Fibroblast of skin of right quadriceps (primary cell): ENCODE data around the gene CMKLR1.

ENCODE experiments used
- DNase-seq: peaks from one replicate; pipeline ENCODE4 v3.0.0-alpha.2; 2013

Gene CMKLR1

GRCh38 chr12:108257610-108258106, 81.5 kb downstream of the CMKLR1 start:
- no peak for DNase-seq

GRCh38 chr12:108257004-108257403, 82.1 kb downstream of the CMKLR1 start:
- DNase-seq = no peak

GRCh38 chr12:108255252-108255602, 83.9 kb downstream of the CMKLR1 start:
- DNase-seq = no peak

- DNase-seq = no peak
These were observed 84.4 kb downstream of the CMKLR1 start for GRCh38 chr12:108254517-108255251.

- no peak for DNase-seq
These were observed 85.1 kb downstream of the CMKLR1 start for GRCh38 chr12:108254030-108254429.

- no peak for DNase-seq
These were observed 85.6 kb downstream of the CMKLR1 start for GRCh38 chr12:108253540-108253939.

- no peak for DNase-seq
These were observed 86.6 kb downstream of the CMKLR1 start for GRCh38 chr12:108252523-108252922.

- no peak for DNase-seq
These were observed 91.1 kb downstream of the CMKLR1 start for GRCh38 chr12:108248011-108248410.

- DNase-seq = no peak
These were observed 92.0 kb downstream of the CMKLR1 start for GRCh38 chr12:108247130-108247529.

GRCh38 chr12:108241986-108242703, 97.0 kb downstream of the CMKLR1 start:
- no peak for DNase-seq

GRCh38 chr12:108240928-108241327, 98.2 kb downstream of the CMKLR1 start:
- DNase-seq = no peak

GRCh38 chr12:108240027-108240785, 98.9 kb downstream of the CMKLR1 start:
- DNase-seq = no peak

- DNase-seq = no peak
These were observed 99.7 kb downstream of the CMKLR1 start for GRCh38 chr12:108239378-108239777.

GRCh38 chr12:108238474-108238873, 100.6 kb downstream of the CMKLR1 start:
- DNase-seq = no peak
